ENCODE results near the gene P2RY1. TPM values are rescaled to one million over a fixed set of nuclear protein-coding genes. Genes with fewer than 3 reads are reported as not detected.

Gene P2RY1
- 10 to 100 TPM; 24.7 to 35.7 (median 30.3) TPM for total RNA-seq

- H3K27ac ChIP-seq = peak within 1 kb of the TSS; percentile 84 to 94 (median 90)
- intact Hi-C loops (cut with DNase I) = no loop called here
- H3K36me3 ChIP-seq = no peaks in the 10 kb centered on the region
- no peaks in the 10 kb centered on the region for H3K9me3 ChIP-seq
- peak within 1 kb of the TSS; percentile 69 to 91 (median 83) for H3K4me3 ChIP-seq
- TF ChIP-seq CTCF (IDR thresholded peaks at IDR 0.05) (peak in 3 of 6 experiments; percentile 1 to 39 (median 12)), POLR2A (IDR thresholded peaks at IDR 0.05) (peak in 2 of 4 donors; percentile 62 to 67)
- H3K4me1 ChIP-seq = peaks cover 4 to 61% (median 5%) of the 10 kb centered on the region in 3 donors
- DNase-seq = no peak
- H3K27me3 ChIP-seq = peaks cover 0 to 16% (median 0%) of the 10 kb centered on the region in 4 donors
- WGBS, 2 donors = no CpG with 5 or more reads among the region's 81 CpGs
Observed at GRCh38 chr3:152834776-152835600, at the start of gene P2RY1. TSS of gene P2RY1 (plus strand) at chr3:152835131. CDS start at chr3:152835783, 652 bp downstream.

- DNase-seq = no peak
- TF ChIP-seq POLR2A (IDR thresholded peaks at IDR 0.05) = no peak
- no peak for TF ChIP-seq CTCF (IDR thresholded peaks at IDR 0.05)
- H3K27ac ChIP-seq = no peak overlapping the region
- no peaks in the 10 kb centered on the region for H3K27me3 ChIP-seq
- no peaks in the 10 kb centered on the region for H3K36me3 ChIP-seq
- no peaks in the 10 kb centered on the region for H3K4me1 ChIP-seq
- H3K9me3 ChIP-seq = peaks cover 0 to 5% (median 0%) of the 10 kb centered on the region in 3 donors
- intact Hi-C loops (cut with DNase I) = no loop called here
- WGBS, 2 donors = 58 to 67% methylated on average over 4 of the region's 4 CpGs
- no peak overlapping the region for H3K4me3 ChIP-seq
Observed at GRCh38 chr3:152786977-152787681, 47.8 kb upstream of the P2RY1 start.

- H3K9me3 ChIP-seq = peaks cover 0 to 5% (median 0%) of the 10 kb centered on the region in 3 donors
- H3K36me3 ChIP-seq = no peaks in the 10 kb centered on the region
- no peaks in the 10 kb centered on the region for H3K4me1 ChIP-seq
- H3K4me3 ChIP-seq = no peak overlapping the region
- intact Hi-C loops (cut with DNase I) = no loop called here
- no peak for DNase-seq
- no peaks in the 10 kb centered on the region for H3K27me3 ChIP-seq
- WGBS, 2 donors = 76% methylated on average over 5 of the region's 5 CpGs
- TF ChIP-seq CTCF (IDR thresholded peaks at IDR 0.05) (no peak), POLR2A (IDR thresholded peaks at IDR 0.05) (no peak)
- H3K27ac ChIP-seq = no peak overlapping the region
Observed at GRCh38 chr3:152790651-152791387, 44.1 kb upstream of the P2RY1 start.

- DNase-seq = no peak
- H3K27ac ChIP-seq = no peak overlapping the region
- TF ChIP-seq POLR2A (IDR thresholded peaks at IDR 0.05) = no peak
- TF ChIP-seq CTCF (IDR thresholded peaks at IDR 0.05) = no peak
- H3K27me3 ChIP-seq = no peaks in the 10 kb centered on the region
- no peaks in the 10 kb centered on the region for H3K4me1 ChIP-seq
- H3K4me3 ChIP-seq = no peak overlapping the region
- WGBS, 2 donors = 71 to 78% methylated on average over 2 of the region's 2 CpGs
- no peaks in the 10 kb centered on the region for H3K9me3 ChIP-seq
- no peaks in the 10 kb centered on the region for H3K36me3 ChIP-seq
- intact Hi-C loops (cut with DNase I) = no loop called here
Observed at GRCh38 chr3:152793969-152794368, 41.0 kb upstream of the P2RY1 start.

Measured in esophagus squamous epithelium (tissue), 5 donors.